B cell (primary cell): ENCODE data around the gene WDR48.

ENCODE experiments used
- EZH2 ChIP-seq: IDR thresholded peaks from 2 replicates; pipeline ENCODE4 v1.6.1; 2012; ENCODE audit warnings: borderline replicate concordance, low read depth, mild to moderate bottlenecking, moderate library complexity, low read length; ENCODE audit not compliant: insufficient read depth, poor library complexity, severe bottlenecking
- TF ChIP-seq, protein P1 (sequence below): fragments of 200-600 bp; IDR thresholded peaks from one replicate; pipeline ENCODE4 v1.8.0; 2022; ENCODE audit warnings: antibody characterized with exemption, mild to moderate bottlenecking

DNA sequence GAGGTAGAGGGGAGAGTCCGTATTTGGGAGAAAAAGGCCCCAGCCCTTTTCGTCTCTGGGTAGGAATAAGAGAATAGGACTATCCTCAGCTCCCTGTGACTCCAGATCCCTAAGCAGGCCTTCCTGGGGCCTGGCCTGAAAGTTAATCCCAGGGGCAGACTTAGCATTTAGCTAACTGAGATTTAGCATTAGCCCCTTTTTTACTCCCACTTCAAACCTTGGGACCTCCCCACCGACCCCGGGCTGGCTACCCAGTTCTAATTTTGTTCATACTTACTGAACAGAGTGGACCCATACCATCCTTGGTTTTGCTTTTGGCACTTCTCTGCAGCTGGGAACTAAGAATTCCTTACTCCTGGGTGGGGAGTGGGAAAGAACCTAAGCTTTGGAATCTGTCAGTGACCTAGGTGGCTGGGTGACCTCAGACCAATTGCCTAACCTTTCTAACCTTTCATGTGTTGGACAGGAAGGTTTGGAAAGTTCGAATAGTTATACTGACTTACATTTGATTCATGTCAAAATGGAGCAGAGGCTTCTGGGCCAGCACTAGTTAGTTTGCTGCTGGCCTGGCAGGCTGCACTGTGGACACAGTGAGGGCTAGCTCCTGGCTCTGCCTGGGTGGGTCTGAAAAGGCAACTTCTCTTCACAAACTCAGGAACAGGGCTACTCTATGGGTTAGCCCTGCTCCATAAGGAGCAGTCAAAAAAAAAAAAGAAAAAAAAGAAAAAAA lies 67.3 kb downstream of the WDR48 start:
- TF ChIP-seq EZH2, result no peak
- TF ChIP-seq, protein P1, sequence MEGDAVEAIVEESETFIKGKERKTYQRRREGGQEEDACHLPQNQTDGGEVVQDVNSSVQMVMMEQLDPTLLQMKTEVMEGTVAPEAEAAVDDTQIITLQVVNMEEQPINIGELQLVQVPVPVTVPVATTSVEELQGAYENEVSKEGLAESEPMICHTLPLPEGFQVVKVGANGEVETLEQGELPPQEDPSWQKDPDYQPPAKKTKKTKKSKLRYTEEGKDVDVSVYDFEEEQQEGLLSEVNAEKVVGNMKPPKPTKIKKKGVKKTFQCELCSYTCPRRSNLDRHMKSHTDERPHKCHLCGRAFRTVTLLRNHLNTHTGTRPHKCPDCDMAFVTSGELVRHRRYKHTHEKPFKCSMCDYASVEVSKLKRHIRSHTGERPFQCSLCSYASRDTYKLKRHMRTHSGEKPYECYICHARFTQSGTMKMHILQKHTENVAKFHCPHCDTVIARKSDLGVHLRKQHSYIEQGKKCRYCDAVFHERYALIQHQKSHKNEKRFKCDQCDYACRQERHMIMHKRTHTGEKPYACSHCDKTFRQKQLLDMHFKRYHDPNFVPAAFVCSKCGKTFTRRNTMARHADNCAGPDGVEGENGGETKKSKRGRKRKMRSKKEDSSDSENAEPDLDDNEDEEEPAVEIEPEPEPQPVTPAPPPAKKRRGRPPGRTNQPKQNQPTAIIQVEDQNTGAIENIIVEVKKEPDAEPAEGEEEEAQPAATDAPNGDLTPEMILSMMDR, result no peak
